ENCODE results near the gene IFT52. TPM values are rescaled to one million over a fixed set of nuclear protein-coding genes. Genes with fewer than 3 reads are reported as not detected.

Gene IFT52, protein sequence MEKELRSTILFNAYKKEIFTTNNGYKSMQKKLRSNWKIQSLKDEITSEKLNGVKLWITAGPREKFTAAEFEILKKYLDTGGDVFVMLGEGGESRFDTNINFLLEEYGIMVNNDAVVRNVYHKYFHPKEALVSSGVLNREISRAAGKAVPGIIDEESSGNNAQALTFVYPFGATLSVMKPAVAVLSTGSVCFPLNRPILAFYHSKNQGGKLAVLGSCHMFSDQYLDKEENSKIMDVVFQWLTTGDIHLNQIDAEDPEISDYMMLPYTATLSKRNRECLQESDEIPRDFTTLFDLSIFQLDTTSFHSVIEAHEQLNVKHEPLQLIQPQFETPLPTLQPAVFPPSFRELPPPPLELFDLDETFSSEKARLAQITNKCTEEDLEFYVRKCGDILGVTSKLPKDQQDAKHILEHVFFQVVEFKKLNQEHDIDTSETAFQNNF
- 10.2 TPM for total RNA-seq
- long read RNA-seq, transcript IFT52-201 (14 exons, 1,757 nt) = minor isoform, 8 of 20 reads
- long read RNA-seq, transcript IFT52-202 (14 exons, 1,599 nt) = major isoform, 9 of 20 reads
- long read RNA-seq, partial matches to known transcripts = 1 of 20 reads
- long read RNA-seq, other reads (novel, unspliced or antisense) = 2 of 20 reads

DNA sequence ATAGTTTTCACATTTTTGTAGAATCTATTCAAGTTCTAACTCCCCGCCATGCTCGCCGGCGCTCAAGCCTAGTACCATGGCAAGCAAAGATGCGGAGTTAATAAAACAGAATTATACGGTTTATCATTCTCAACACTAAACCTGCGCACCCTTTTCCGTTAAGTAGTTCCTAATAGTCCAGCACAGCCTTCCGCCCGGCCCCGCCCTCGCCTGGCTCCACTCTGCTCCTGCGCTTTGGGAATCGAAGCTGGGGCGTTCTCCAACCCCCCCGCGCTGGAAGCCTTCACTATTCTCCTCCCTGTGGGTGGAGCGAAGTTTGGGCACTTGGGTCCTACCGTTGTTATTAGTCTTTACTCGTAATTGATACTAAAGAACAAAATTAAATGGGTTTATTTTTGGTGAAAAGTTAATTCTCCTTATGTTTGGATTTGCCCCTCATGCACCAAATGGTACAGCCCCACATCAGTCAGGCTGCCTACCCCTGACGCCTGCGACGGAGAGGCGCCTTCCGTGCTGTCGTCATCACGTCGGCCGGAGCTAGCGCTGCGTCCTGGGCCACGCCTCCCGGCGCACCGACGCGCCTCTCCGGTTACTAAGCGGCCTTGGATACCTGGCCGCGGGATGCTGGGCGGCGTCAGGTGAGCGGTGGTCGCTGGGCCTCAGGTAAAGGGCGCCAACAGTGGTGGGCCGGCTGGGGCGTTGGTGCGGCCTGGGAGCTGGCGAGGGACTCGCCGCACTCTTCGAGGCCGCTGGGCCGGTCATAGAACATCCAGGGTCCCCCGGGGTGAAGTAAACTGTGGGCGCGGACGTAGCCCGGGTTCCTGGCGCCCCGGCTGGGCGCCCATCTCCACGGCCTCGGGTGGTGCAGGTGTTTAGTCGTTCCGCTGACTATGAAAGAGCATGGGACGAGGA is at the start of gene IFT52:
Gene IFT52 (plus strand): TSS at position 546 of the 912 bp plus-strand sequence. CDS start 3,762 bp downstream, outside the sequence.
- DNase-seq (ENCODE audit: low spot score) = peak; percentile 97
- intact Hi-C loops (cut with DNase I) = loop anchor here (5.0 to 10.0 kb wide), 2 partner anchors 53 to 136 kb away; partner anchors contain the start of gene SRSF6

DNA sequence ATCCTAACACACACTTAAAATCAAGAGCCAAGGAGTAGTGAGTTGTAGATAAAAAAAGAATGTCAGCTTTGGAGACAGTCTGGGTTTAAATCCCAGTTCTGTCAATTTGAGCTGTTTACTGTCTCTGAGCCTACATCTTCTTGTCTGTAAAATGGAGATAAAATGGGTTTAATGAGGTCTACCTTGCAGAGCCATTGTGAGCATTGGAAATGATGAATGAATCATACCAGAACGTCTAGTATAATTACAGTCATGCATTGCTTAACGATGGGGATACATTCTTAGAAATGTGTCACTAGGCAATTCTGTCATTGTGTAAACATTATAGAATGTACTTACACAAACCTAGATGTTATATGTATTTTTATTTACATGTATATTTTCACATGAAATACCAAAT is 49.5 kb upstream of the IFT52 start:
- intact Hi-C loops (cut with DNase I) = no loop called here
- DNase-seq (ENCODE audit: low spot score) = no peak

DNA sequence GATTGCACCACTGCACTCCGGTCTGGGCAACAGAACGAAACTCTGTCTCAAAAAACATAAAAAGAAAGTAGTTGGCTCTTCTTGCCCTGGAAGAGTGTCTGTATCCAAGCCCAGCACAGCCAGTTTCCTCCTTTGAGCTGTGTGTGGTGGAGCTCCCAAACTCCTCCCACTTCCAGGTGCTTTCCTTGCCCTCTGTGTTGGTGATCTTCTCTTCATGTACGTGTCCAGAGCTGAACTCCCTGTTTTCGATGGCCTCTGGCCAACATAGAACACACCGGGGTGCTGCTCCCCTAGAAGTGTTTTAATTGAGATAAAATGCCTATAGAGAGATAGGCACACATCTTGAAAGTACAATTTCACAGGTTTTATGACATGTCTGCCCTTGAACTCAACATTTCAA is 48.6 kb upstream of the IFT52 start:
- peak; percentile 22 for DNase-seq (ENCODE audit: low spot score)
- intact Hi-C loops (cut with DNase I) = no loop called here

DNA sequence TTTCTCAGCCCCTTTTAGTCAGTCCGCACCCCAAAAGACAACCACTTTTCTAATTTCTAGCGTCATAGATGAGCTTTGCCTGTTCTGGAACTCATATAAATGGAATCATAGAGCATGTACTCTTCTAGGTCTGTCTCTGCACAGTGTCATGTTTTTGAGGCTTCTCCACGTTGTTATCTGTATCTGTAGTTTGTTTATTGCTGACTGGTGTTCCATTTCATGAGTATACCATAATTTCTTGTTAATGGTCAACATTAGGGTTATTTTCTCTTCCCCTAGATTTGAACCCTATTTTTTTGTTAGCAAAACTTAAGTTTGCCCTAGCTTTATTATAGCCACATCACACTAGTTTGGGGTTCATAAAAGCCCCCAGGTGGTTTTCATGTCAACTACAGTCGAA is 48.1 kb upstream of the IFT52 start:
- intact Hi-C loops (cut with DNase I) = no loop called here

DNA sequence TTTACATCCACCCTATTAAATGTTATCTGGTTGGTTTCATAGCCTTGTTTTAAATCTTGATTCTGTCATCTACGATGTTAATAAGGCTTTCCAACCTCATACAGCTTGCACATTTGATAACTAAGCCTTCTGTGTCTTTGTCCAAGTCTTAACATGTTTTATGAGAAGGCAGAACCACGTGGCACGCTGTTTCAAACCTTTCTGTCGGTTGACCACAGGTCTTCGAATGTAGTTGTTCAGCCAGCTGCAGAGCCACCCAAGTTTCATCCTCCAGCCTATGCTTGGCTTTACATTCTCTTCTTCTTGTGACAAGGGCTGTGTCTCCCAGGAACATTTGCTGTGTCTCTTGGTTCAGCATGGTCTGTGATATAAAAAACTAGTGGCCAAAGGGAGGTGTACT is 47.6 kb upstream of the IFT52 start:
- peak; percentile 46 for DNase-seq (ENCODE audit: low spot score)
- intact Hi-C loops (cut with DNase I) = no loop called here

More for the DNA sequence above, 48.1 kb upstream of the IFT52 start:
- no peak for DNase-seq (ENCODE audit: low spot score)

DNA sequence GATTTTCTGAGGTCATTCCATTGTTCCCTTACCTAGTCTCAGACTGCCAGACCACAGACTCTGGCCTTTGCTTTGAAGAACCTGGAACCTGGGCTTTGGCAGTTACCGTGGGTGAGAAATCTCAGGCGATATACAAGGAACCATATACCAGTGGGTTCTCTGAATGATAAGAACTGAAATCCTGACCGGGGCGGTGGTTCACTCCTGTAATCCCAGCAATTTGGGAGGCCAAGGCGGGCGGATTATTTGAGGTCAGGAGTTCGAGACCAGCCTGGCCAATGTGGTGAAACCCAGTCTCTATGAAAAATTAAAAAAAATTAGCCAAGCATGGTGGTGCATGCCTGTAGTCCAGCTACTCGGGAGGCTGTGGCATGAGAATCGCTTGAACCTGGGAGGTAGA is 46.2 kb upstream of the IFT52 start:
- intact Hi-C loops (cut with DNase I) = no loop called here
- DNase-seq (ENCODE audit: low spot score) = peak; percentile 38

DNA sequence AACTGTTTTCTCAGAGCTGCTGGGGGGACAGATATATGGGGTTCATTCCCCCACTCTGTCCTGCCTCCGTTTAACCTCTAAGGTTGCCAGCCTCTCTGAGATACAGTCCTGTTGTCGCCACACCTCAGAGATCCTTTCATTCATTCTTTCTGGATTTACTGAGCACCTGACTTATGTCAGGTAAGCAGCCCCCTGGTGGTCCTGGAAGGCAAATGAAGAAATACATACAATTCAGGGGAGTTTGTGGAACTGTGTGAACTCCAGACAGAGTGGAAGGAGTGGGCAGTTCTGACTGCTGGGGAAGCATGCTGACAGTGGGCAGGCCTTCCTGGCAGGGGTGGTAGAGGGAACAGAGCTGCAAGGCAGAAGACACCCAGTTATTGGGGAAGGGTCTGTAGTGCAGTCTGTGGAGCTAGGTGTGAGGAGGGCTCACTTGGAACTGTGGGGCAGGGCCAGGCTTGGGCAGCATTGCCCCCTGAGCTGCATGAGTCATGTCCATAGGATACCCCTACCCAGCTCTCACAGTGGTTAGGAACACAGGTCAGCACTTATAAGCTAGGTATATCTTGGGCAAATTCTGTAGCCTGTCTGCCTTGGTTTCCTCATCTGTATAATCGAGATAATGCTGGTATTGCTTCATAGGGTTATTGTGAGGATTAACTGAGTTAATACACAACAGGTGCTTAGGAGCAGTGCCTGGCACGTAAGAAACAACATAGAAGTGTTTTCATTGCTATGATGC is 44.7 kb upstream of the IFT52 start:
- DNase-seq (ENCODE audit: low spot score) = peak; percentile 46
- intact Hi-C loops (cut with DNase I) = no loop called here

DNA sequence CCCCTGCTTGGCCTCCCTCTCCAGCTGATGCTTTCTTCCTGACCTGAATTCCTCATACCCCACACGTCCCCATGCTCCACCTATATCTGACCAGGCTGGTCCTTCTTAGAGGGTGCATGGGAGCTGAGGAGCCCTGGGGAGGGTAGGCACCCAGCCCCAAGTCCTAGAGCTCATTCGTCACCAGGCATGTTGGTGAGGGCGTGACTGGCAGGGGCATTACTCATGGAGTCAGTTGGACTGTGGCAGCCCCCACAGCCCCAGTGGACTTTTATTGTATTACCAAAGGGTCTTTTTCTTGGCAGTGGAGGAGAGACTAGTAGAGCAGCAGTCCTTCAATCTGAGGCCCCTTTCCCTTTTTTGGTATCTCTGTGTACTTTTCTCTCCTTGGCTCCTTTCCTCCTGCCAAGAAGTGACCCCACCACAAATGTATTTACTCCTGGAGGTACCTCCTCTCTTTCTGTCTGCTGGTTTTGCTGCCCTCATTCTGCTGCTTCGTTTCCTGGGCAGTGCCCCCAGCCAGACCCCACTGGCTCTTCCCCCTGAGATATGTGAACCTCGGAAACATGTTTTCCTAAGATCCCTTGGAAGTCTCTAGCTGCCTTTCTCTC is 42.4 kb upstream of the IFT52 start:
- intact Hi-C loops (cut with DNase I) = no loop called here
- peak; percentile 36 for DNase-seq (ENCODE audit: low spot score)

DNA sequence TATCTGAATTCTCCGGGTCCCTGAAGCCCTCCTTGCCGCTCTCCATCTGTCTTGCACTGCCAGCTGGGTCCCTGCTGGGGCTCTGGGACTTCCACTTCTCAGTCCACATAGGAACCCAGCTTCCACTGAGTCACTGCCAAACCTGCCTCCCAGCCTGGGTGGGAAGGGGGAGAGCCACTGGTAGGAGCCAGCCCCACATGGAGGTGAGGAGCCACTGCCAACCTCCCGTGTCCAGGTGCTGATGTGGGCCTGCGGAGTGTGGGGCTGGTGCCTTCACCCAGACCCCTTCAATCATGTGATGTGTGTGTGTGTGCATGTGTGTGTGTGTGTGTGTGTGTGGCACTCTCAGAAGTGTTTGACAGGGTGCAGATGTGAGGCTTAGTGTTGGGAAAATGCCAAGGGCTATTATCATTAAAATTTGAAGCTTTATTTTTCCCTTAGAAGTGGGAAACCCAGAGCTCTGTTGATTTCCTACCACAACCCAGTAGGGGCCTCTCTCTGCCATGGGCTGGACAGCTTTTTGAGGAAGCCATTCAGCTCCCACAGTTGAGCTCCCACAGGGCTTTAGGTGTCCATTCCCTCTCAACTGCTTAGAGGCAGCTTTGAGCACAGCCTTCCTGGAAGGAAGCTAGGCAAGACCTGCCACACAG is 41.2 kb upstream of the IFT52 start:
- intact Hi-C loops (cut with DNase I) = no loop called here
- no peak for DNase-seq (ENCODE audit: low spot score)

DNA sequence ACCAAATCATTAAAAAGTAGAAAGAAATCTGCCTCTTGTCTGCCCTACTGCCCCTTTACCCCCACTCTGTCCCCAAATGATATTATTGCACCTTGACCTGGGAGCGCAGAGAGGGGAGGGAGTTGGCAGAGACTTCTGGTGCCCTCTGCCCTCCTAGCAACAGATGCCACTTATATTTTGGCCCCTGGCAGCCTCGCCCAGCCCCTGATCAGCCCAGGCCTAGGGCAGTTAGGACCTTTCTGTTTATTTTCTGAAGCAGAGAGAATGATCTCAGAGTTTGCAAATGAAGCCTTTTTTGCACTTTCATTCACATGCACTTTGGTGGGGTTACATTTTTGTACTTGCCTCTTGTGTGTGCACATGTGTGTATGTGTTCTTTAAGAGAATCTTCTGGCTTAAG is 40.3 kb upstream of the IFT52 start:
- intact Hi-C loops (cut with DNase I) = no loop called here
- DNase-seq (ENCODE audit: low spot score) = no peak

DNA sequence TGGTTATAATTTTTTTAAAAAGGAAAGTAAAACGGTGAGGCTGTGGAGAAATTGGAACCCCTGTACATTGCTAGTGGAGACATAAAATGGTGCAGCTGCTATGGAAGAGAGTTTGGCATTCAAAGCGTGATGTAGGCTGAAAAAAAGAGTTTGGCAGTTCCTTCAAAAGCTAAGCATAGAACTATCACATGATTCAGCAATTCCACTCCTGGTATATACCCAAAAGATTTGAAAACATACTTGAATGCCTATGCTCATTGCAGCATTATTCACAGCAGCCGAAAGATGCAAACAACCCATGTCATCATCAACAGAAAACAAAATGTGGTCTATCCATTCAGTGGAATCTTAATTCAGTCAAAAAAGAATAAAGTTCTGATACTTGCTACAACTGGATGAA is 36.4 kb upstream of the IFT52 start:
- intact Hi-C loops (cut with DNase I) = no loop called here
- DNase-seq (ENCODE audit: low spot score) = no peak

DNA sequence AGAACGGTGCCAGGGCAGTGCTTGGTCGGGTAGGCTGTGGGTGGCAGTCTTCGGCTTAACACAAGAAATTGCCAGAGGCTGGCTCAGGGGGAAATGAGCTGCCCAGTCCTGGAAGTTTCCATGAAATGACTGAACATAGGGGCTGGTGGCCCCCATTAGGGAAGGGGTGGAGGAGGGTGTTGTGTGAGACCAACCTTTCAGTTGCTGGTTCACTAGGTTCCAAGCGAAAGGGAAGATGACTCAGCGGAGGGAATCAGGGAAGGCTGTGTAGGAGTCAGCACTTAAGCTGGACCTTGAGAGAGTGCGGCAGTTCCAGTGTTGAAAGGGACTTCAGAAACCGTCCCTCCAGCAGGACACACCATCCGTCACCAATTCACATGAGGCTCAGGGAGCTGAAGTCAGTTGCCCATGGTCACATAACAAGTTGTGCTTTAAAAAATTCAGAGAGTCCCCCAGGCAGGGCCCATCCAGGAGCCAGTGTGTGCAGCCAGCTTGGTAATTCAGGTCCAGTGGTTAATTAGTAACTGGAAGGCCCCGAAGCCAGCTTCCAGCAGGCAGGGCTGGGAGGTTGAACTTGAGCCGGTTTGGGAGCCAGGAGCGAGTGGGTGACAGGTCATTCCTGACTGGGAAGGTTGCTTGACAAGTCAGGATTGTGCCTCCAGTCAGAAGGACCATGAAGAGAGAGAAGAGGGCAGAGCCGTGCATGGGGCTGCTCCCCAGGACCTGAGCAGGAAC is 32.2 kb upstream of the IFT52 start, which contains the start of gene SGK2:
Gene SGK2 (plus strand): TSS at position 616 of the 735 bp plus-strand sequence. CDS start 7,469 bp downstream, outside the sequence.
- intact Hi-C loops (cut with DNase I) = no loop called here
- DNase-seq (ENCODE audit: low spot score) = peak; percentile 65

DNA sequence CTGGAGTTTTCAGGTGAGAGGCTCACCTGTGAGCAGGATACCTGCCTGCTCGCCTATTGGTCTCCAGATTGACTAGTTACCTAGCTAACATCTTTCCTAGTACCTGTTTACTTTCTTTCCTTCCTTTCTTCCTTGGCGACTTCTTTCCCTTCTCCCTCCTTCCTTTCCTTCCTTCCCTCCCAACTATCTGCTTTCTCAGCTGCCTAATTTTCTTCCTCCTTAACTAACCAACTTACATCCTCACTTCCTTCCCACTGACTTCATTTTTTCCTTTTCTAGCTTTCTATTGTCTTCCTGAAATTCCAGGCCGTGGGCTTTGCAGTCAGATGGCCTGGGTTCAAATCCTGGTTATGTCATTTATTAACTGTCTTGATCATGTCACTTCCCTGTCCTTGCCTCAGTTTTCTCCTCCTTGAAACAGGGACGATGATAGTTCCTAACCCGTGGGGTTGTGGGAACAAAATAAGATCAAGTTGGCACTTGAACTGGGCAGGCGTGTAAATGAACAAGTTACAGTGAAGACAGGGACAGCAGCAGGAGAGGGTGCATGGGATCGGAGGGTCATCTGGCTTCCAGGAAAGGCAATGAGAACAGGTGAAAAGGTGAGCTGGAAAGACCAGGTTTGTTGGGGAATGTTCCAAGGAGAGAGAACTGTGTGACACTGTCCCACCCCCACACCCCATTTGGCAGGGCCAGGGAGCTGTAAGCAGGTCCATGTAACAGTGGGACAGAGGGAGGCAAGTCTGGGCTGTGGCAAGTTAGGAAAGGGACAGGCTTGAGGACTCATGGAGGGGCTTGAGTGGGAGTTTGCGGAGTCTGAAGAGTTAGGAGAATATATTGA is 31.4 kb upstream of the IFT52 start:
- intact Hi-C loops (cut with DNase I) = no loop called here
- peak; percentile 10 for DNase-seq (ENCODE audit: low spot score)

DNA sequence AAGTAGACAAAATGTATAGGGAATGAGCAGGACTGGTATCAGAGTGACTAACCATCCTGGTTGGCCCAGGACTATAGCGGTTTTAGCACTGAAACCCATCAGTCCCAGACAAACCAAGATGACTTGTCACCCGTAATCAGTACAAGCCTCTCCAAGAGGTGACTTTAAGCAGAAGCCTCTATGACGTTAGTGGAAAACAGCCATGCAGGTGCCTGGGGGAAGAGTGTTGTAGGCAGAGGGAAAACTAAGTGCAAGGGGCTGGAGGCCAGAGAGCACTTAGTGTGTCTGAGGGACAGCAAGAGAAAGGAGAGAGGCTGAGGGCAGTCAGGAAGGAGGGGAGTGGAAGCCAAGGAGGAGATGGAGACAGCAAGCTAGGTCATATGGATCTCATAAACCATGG is 29.8 kb upstream of the IFT52 start:
- intact Hi-C loops (cut with DNase I) = no loop called here
- peak; percentile 43 for DNase-seq (ENCODE audit: low spot score)

DNA sequence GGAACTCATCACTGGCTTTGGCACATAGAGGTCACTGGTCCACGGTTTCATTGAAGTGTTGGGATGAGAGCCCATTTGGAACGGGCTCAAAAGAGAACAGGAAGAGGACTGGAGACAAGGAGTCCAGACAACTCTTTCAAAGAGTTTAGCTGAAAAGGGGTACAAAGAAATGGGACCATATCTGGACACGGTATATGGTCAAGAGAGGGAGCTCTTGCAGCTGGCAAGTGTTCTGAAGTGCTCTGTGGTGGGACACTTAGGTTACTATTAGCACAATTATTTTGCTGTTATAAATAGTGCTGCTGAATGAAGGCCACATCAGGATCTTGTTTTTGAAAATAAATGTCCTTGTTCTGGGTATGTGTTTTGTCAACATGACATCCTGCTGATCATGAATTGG is 27.3 kb upstream of the IFT52 start:
- peak; percentile 22 for DNase-seq (ENCODE audit: low spot score)
- intact Hi-C loops (cut with DNase I) = no loop called here

DNA sequence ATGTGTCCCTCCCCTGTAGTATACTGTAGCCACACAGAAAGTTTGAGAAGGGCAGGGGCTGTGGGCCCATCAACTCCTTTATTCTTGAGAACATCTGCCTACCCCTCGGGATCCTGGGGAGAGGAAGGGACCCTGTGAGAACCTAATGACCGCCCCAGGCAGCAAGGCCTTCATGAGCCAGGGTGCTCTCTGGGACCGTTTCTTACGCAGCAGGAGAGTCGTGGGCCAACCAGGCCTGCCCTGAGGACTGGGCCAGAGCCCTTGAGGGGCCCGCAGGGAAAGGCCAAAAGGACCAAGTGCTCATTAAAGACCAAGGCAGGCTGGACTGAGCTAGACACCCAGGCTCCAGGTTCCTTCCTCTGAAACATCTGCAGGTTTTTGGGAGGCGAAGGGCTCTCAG is 26.7 kb upstream of the IFT52 start:
- intact Hi-C loops (cut with DNase I) = no loop called here
- DNase-seq (ENCODE audit: low spot score) = peak; percentile 64

DNA sequence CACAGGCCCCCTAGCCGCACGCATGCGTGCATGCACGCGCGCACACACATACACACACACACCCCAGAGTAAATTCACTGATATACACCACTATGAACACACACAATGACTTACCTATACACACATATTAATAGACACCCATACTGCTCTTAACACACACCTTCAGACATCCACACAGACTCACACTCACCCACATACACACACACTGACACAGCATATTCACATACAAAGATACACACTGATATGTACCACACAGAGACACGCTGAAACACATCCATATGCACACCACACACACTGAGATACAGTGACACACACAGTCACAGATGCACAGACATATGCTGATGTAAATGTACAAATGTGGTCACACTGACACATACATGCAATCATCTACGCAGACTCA is 26.3 kb upstream of the IFT52 start:
- peak; percentile 62 for DNase-seq (ENCODE audit: low spot score)
- intact Hi-C loops (cut with DNase I) = no loop called here
